Measurements from ENCODE around the gene PPP1R18.
"Not testable (repeated sequence)": the region's sequence is repeated elsewhere in the genome, so short reads cannot be mapped to it uniquely, and the experiment has no call there.

The PPP1R18 gene

GRCh38 chr6:30687659-30688431 lies 1.4 kb upstream of the PPP1R18 start:
- no peak for DNase-seq

DNA sequence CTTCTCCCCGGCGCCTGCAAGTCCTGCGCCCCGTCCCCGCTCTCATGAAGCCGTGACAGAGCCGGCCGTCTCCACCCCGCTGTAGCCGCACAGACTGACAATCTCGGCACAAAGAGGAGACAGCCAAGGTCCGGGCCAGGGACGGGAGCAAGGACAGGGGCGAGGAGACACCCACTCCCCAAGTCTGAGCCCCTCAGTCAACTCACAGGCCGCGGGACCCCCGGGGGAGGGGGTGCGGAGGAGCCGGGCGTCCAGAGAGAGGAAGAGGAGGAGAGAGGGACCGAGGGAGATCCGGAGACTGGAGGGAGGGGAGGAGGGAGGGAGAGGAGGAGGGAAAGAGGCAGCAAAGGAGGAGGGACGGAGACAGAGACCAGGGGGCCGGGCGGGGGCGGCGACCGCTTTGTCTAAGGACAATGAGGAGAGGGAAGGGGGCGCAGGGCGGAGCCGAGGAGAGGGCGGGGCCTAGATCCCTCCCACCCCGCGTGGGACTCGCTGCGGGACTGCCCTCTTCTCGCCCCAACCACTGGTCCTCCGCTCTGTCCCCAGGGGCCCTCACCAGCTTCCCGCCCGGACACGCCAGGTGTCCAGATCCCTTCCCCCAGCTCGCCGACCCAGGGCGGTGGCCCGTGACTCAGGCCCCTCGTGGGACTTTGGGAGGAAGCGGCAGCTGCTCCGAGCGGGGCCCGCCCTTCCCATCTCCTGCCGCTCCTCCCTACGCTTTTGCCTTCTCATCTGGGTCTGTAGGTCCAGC lies 638 bp upstream of the PPP1R18 start:
- DNase-seq, result peak; percentile 51

DNA sequence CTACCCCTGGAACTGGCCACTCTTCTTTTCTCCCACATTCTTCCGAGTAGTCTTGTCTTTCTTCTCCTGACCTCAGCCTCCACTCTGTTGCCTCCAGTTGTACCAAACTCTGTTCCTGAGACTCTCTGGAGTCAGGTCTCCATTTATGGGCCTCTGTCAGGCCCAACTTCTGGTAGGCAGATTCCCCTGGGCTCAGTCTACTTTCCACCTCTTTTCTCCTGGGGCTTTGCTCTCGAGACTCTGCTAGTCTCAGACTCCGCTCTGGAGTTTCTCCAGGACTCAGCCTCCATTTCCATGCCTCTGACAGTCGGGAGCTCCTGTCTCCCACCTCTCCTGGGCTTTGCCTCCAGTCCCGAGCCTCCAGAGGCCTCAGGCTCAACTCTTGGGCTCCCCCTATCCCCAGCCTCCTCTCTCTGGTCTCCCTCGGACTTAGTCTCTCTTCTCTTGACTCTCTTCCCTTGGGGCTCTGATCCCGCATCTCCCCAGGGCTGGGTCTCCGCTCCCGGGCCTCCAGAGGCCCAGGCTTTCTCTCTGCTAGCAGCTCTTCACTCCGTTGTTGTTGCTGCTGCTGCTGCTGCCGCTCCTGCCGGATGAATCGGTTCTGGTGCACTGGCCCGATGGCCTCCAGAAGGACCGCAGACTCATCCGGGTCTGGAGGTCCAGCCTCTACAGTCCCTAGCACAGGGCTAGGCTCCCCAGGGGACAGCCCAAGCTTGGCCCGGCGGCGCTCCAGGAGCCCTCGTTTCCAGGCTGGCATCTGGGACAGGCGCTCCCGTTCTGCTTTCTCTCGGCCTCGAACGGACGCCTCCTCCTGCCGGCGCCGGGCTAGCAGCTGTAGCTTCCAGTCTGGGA lies 1.1 kb downstream of the PPP1R18 start:
- no peak for DNase-seq

GRCh38 chr6:30684386-30685156 lies 1.9 kb downstream of the PPP1R18 start:
- no peak for DNase-seq

GRCh38 chr6:30683980-30684338 lies 2.5 kb downstream of the PPP1R18 start:
- DNase-seq, result no peak

- no peak for DNase-seq
These were observed 3.1 kb downstream of the PPP1R18 start for GRCh38 chr6:30683183-30683979.

DNA sequence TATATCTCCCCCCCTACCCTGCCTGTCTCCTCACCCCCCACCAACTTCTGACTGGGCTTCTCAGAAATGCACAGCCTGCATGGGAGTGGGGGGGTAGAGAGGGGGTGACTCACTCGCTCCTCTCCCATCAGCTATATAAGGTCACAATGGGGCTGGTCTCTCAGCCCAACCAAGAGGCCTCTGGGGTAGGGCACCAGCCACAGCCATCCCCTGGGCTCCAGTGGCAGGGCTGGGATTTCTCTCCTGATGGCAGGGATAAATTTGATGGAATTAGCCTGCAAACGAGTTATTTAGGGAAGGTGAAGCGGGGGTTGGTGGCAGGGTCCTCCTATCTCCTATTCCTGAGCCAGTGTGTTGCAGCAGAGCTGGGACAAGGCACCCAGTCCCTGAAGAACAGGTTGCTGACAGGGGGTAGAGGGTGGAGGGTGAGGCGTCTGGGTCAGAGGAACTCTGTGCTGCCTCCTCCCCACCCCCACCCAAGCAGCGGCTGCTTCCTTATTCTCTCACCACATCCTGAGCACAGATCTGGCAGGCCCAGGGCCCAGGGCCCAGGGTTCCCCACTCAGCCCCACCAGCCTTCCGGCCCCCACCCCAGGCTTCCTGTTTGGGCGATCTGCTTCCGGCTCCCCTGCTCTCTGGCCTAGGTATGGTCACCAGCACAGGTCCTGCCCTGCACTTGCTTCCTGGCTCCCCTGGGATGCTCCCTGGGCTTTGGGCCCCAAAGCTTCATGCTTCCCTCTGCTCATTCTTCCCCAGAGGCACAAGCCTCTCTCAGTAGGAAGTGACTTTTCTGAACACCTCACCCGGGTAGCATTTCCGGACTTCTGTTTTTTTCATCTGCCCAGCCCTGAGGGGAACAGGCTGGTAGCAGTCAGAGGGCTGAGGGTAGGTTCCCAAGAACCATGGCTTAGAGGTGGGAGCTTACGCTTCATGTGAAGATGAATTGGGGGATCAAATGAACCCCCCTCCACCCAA lies 4.0 kb downstream of the PPP1R18 start:
- DNase-seq, result no peak

GRCh38 chr6:30681766-30682142 lies 4.7 kb downstream of the PPP1R18 start:
- DNase-seq, result no peak

- DNase-seq, result no peak
These were observed 6.5 kb downstream of the PPP1R18 start for GRCh38 chr6:30679765-30680535.

DNA sequence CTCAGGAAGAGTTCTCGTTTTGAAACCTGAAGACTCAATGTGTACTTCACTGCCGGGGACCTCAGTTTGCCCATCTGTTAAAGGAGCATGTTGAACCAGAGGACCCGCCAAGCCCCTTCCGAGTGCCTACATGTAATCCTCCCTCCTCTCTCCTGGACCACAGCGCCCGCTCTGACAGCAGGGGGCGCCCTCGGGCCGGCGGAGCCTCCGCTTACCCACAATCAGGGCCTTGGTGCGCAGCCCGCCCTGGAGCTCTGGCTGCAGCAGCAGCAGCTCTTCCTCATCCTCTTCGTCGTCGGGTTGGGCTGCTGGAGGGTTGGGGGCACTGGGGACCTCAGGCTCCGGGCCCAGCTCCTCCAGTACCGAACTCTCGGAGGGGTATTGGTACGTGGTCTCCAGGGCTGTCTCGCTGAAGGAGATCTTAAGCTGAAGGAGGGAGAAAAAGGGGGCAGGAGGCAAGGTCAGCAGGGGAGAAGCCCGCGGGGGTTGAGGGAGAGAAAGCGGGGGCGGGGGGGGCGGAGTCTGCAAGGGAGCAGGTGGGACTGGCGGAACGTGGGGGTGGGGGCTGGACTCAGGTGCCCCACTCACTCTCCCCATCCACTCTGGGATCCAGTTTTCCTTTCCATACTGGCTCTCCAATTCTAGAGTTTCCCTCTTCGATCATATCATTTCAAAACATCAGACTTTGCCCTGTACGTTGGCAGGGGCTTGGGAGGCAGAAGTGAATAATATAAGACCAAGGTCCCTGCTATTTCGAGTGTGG lies 7.3 kb downstream of the PPP1R18 start:
- DNase-seq, result peak; percentile 69

GRCh38 chr6:30676660-30677285 lies 9.7 kb downstream of the PPP1R18 start:
- DNase-seq, result no peak

- peak; percentile 88 for DNase-seq
These were observed 13.8 kb downstream of the PPP1R18 start, which contains the start of gene DHX16 for GRCh38 chr6:30672445-30673253. DHX16 (minus strand) TSS chr6:30673006; CDS start chr6:30672841, 165 bp downstream.

DNA sequence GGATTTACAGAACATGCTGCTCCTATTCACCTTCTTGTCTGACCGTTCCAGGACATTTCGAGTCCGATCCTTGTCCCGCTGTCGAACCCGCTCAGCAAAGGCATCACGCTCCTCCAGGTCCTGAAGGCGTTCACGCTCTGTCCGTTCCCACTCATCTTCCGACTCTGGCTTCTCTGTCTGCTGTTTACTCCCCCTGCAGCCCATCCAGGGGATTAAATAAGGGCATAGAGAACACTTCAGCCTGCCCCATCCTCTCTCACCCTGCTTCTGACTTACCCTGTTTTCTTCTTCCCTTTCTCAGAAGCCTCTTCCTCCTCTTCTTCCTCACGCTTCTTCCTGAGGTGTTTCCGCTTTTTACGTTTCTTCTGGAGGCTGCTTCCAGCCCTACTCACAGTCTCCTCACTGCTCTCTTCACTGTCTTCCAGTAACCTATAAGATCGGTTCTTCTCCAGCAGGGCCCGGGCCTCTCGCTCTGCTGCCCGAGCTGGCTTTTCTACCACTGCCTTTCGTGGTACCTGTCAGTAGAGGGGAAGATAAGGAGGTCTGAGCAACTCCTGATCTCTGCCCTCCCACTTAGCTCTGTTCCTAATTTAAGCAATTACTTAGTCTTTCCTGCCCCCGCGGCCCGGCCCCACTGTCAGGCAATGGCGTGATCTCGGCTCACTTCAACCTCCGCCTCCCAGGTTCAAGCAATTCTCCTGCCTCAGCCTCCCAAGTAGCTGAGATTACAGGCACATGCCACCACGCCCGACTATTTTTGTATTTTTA lies 15.5 kb downstream of the PPP1R18 start:
- no peak for DNase-seq

- DNase-seq, result not testable (repeated sequence)
These were observed 20.1 kb downstream of the PPP1R18 start for GRCh38 chr6:30666300-30666699.

DNA sequence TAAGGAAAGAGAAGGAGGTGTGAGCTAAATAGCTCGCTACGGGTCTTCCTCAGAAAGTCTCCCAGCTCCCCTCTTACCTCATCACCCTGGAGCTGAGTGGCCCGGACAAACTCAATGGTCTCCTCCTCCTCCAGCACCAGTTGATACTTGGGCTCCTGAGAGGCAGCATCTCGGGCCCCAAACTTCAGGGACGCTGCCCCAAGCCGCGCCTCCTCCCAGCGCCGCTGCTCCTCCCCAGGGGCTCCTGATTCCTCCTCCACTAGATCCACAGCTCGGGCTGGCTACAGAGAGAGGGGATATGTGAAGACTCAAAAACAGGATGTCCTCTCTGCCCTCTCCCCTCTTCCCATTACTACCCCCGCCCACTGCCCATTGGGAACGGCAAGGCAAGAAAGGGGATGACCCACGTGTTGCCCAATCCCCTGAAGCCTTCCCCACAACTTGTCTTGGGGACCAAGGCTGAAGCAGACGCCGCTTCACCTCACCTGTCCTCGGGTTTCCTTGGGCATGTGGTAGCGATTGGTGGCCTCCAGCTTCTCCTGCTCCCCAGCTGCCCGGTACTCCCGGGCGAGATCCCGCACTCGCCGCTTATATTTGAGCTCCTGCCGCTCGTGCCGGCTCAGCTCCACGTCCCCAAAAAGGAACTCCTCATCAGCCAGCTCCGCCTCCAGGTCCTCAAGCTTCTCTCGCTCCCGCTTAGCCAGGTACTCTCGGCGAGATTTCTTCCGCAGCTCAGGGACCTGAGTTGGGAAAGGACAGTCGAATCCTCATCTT lies 21.3 kb downstream of the PPP1R18 start:
- DNase-seq, result no peak

- not testable (repeated sequence) for DNase-seq
These were observed 28.5 kb downstream of the PPP1R18 start for GRCh38 chr6:30657922-30658321.
